IMR-90 (cell line): ENCODE results near the gene TARDBP. TPM values are rescaled to one million over a fixed set of nuclear protein-coding genes. Genes with fewer than 3 reads are reported as not detected.

Source experiments
- ATAC-seq: fragments of 200-7000 bp; cut with Tn5 transposase; 2 replicates; pipeline ENCODE4 v1.9.1; 2020; ENCODE audit warnings: low read depth, mild to moderate bottlenecking, moderate library complexity
- BruUV-seq: library from RNA; stranded (reverse); fragments of 400-500 nt; replicated peaks from 2 replicates; lab custom pipeline; 2021; lab: Mats Ljungman, UMichigan
- CTCF ChIA-PET: fragments of 300-600 bp; formaldehyde crosslinking; extraction: SDS; loops from one replicate; lab custom pipeline; 2021; ENCODE audit warnings: antibody characterized with exemption; lab: Yijun Ruan, JAX
- POLR2A ChIA-PET: fragments of 300-600 bp; sonication (Branson Sonifier 250); formaldehyde crosslinking; loops from one replicate; lab custom pipeline; 2022; ENCODE audit warnings: antibody characterized with exemption; ENCODE audit not compliant: unreplicated experiment; lab: Charles Lee
- DNase-seq: peaks from one replicate; pipeline ENCODE4 v3.0.0; 2013
- H2AFZ ChIP-seq: replicated peaks from 2 replicates; pipeline ENCODE3; 2013; ENCODE audit warnings: low read length, mild to moderate bottlenecking; ENCODE audit not compliant: poor library complexity
- H2AK5ac ChIP-seq: 2 replicates; pipeline ENCODE4 v1.6.1; 2013; ENCODE audit warnings: low read depth, low read length, inconsistent platforms
- H2AK9ac ChIP-seq: replicated peaks from 2 replicates; pipeline ENCODE3; 2013; ENCODE audit warnings: mild to moderate bottlenecking, low read depth, low read length, moderate library complexity; ENCODE audit not compliant: poor library complexity
- H2BK120ac ChIP-seq: 2 replicates; pipeline ENCODE4 v1.6.1; 2013; ENCODE audit warnings: low read depth, low read length, inconsistent platforms
- H2BK15ac ChIP-seq: 3 replicates; pipeline ENCODE4 v1.6.1; 2013; ENCODE audit warnings: low read depth, low read length, inconsistent platforms
- H2BK20ac ChIP-seq: 2 replicates; pipeline ENCODE4 v1.6.1; 2013; ENCODE audit warnings: low read depth, mild to moderate bottlenecking, inconsistent platforms, low read length, moderate library complexity
- H2BK5ac ChIP-seq: 2 replicates; pipeline ENCODE4 v1.6.1; 2013; ENCODE audit warnings: mild to moderate bottlenecking, low read depth, low read length, inconsistent platforms; ENCODE audit not compliant: poor library complexity, severe bottlenecking
- H3K14ac ChIP-seq: replicated peaks from 2 replicates; pipeline ENCODE4 v1.6.1; 2013; ENCODE audit warnings: low read depth, low read length, inconsistent platforms
- H3K18ac ChIP-seq: 2 replicates; pipeline ENCODE4 v1.6.1; 2013; ENCODE audit warnings: low read depth, low read length, control low read depth
- H3K23ac ChIP-seq: 2 replicates; pipeline ENCODE4 v1.6.1; 2013; ENCODE audit warnings: low read depth, low read length, inconsistent platforms
- H3K27ac ChIP-seq: 2 replicates; pipeline ENCODE4 v1.5.1; 2013; ENCODE audit warnings: mild to moderate bottlenecking, control low read depth, low read length; ENCODE audit not compliant: insufficient read depth
- H3K27me3 ChIP-seq: 2 replicates; pipeline ENCODE4 v1.6.1; 2013; ENCODE audit warnings: low read length; ENCODE audit not compliant: control insufficient read depth, insufficient read depth
- H3K36me3 ChIP-seq: 2 replicates; pipeline ENCODE4 v1.6.1; 2013; ENCODE audit warnings: low read length, mixed read lengths; ENCODE audit not compliant: control insufficient read depth, insufficient read depth
- H3K4ac ChIP-seq: 2 replicates; pipeline ENCODE4 v1.6.1; 2013; ENCODE audit warnings: low read depth, low read length, inconsistent platforms
- H3K4me1 ChIP-seq: 2 replicates; pipeline ENCODE4 v1.6.1; 2013; ENCODE audit warnings: low read length, mixed read lengths; ENCODE audit not compliant: control insufficient read depth, insufficient read depth
- H3K4me2 ChIP-seq: 2 replicates; pipeline ENCODE4 v1.6.1; 2013; ENCODE audit warnings: low read depth, mild to moderate bottlenecking, control low read depth, low read length, moderate library complexity
- H3K4me3 ChIP-seq: 2 replicates; pipeline ENCODE4 v1.5.1; 2013; ENCODE audit warnings: low read depth, mild to moderate bottlenecking, control low read depth, low read length, moderate library complexity; ENCODE audit not compliant: insufficient read depth
- H3K56ac ChIP-seq: 2 replicates; pipeline ENCODE4 v1.6.1; 2013; ENCODE audit warnings: low read length, inconsistent platforms; ENCODE audit not compliant: insufficient read depth; ENCODE audit errors: extremely low read depth
- H3K79me1 ChIP-seq, 2 experiments: 2 replicates each; pipeline ENCODE4 v1.6.1; 2013; ENCODE audit warnings: low read length in 2 of 2, inconsistent platforms in 1 of 2, low read depth in 1 of 2
- H3K9ac ChIP-seq: 2 replicates; pipeline ENCODE4 v1.6.1; 2013; ENCODE audit warnings: low read depth, low read length, control low read depth
- H3K9me1 ChIP-seq: 2 replicates; pipeline ENCODE4 v1.6.1; 2013; ENCODE audit warnings: low read length, inconsistent platforms; ENCODE audit not compliant: insufficient read depth
- H3K9me3 ChIP-seq: 2 replicates; pipeline ENCODE4 v1.6.1; 2013; ENCODE audit warnings: low read length; ENCODE audit not compliant: control insufficient read depth, insufficient read depth
- H4K20me1 ChIP-seq: 2 replicates; pipeline ENCODE4 v1.6.1; 2013; ENCODE audit warnings: low read length, inconsistent platforms; ENCODE audit not compliant: insufficient read depth
- H4K5ac ChIP-seq: 2 replicates; pipeline ENCODE4 v1.6.1; 2013; ENCODE audit warnings: mild to moderate bottlenecking, low read depth, low read length, control low read depth
- H4K8ac ChIP-seq, 2 experiments: 2 replicates each; pipeline ENCODE4 v1.6.1; 2013; ENCODE audit warnings: low read depth in 2 of 2, low read length in 2 of 2, control low read depth in 1 of 2, inconsistent platforms in 1 of 2
- H4K91ac ChIP-seq: 2 replicates; pipeline ENCODE4 v1.6.1; 2013; ENCODE audit warnings: low read depth, low read length, inconsistent platforms; ENCODE audit not compliant: insufficient read depth
- CTCF ChIP-seq: conservative IDR thresholded peaks from 2 replicates; pipeline ENCODE4 v1.5.1; 2012; ENCODE audit warnings: mild to moderate bottlenecking, low read depth, low read length, improper control_type of control experiment
- RFX5 ChIP-seq: IDR thresholded peaks from 2 replicates; pipeline ENCODE4 v1.8.0; 2012; ENCODE audit warnings: low read depth, mild to moderate bottlenecking, low read length, moderate library complexity
- WGBS, 2 experiments: methylation state at CpG; one replicate each; pipeline versions ENCODE4 v1.1.5 to v1.1.7; 2013; ENCODE audit warnings: missing lambda C conversion rate in 2 of 2; ENCODE audit not compliant: insufficient read length in 1 of 2; ENCODE audit errors: extremely low coverage in 2 of 2; 5-methylcytosine and 5-hydroxymethylcytosine counted together
- dilution Hi-C: fragments of 300-500 bp; cut with HindIII; formaldehyde crosslinking; loops from one replicate; pipeline ENCODE4 v1.14.3; 2018; ENCODE audit warnings: low sequenced_read_pairs; ENCODE audit not compliant: unreplicated experiment
- in situ Hi-C: fragments of 300-500 bp; cut with MboI; formaldehyde crosslinking; loops from 3 replicates; pipeline ENCODE4 v1.14.3; 2019; ENCODE audit warnings: low sequenced_read_pairs, inconsistent platforms, mixed read lengths
- intact Hi-C: fragments of 100-400 bp; cut with micrococcal nuclease; formaldehyde crosslinking; loops from 2 replicates; pipeline ENCODE4 v1.10.0; 2022
- polyA plus RNA-seq, 3 experiments: library from polyadenylated mRNA; depleted of rRNA; stranded (reverse); fragments of >200 nt; gene quantifications; 2 replicates each; pipeline ENCODE4 v1.2.3, GENCODE V29; 2012; ENCODE audit warnings: low replicate concordance in 1 of 3
- total RNA-seq: library from RNA; depleted of rRNA; stranded (reverse); fragments of >200 nt; gene quantifications from 2 replicates; pipeline ENCODE4 v1.2.3, GENCODE V29; 2012

TARDBP gene
- total and polyA plus RNA-seq, 2 of the 4 experiments (the other 2 are of a cell fraction): 36.7 to 161 TPM

GRCh38 chr1:10980094-10980577, 32.3 kb upstream of the TARDBP start:
- H4K91ac ChIP-seq: no peak overlapping the region
- dilution Hi-C loops (no loop called here), in situ Hi-C loops (no loop called here), intact Hi-C loops (no loop called here)
- H3K4me2 ChIP-seq: no peak overlapping the region; the same call in 1 of the 2 replicates
- H2BK120ac ChIP-seq: no peak overlapping the region
- no peak overlapping the region for H3K27ac ChIP-seq
- ATAC-seq (peak; percentile 88), DNase-seq (peak; percentile 31)
- no peak overlapping the region for H3K56ac ChIP-seq
- no peaks in the 10 kb centered on the region for H3K9me1 ChIP-seq
- H4K5ac ChIP-seq: no peak overlapping the region
- no peak overlapping the region for H3K9ac ChIP-seq
- no peak overlapping the region for H3K14ac ChIP-seq
- no peak overlapping the region for H2BK15ac ChIP-seq
- H3K36me3 ChIP-seq: no peaks in the 10 kb centered on the region
- TF ChIP-seq CTCF (peak; percentile 32; the same call in 1 of the 2 replicates), RFX5 (no peak)
- H2BK5ac ChIP-seq: no peak overlapping the region
- H3K23ac ChIP-seq: no peak overlapping the region
- no peaks in the 10 kb centered on the region for H3K79me1 ChIP-seq
- peaks cover 1% of the 10 kb centered on the region; the same call in 1 of the 2 replicates for H3K4me1 ChIP-seq
- H2AK5ac ChIP-seq: no peak overlapping the region
- POLR2A ChIA-PET: no interaction called here
- CTCF ChIA-PET: interaction anchor here (0.6 kb wide), 1 partner anchor 15 kb away, joined by 3 read pairs; no protein-coding TSS in a partner anchor
- no peak overlapping the region for H3K4me3 ChIP-seq
- H3K9me3 ChIP-seq: no peaks in the 10 kb centered on the region
- no peak overlapping the region for H3K18ac ChIP-seq
- H4K8ac ChIP-seq: no peak overlapping the region
- H3K27me3 ChIP-seq: peaks cover 14% of the 10 kb centered on the region
- no TSS peak for BruUV-seq
- H2BK20ac ChIP-seq: no peak overlapping the region
- no peak overlapping the region for H3K4ac ChIP-seq
- H4K20me1 ChIP-seq: no peaks in the 10 kb centered on the region
- 0% methylated on average over 1 of the region's 15 CpGs; no CpG with 5 or more reads in 1 of the 2 experiments for WGBS, 2 experiments
- H2AFZ ChIP-seq: peak overlapping the region; percentile 56
- H2AK9ac ChIP-seq: no peak overlapping the region
